Activated CD4-positive, alpha-beta T cell treated with anti-CD3 and anti-CD28 coated beads for 48 hours (primary cell): Measurements from ENCODE around the gene RIN3.
A peak's percentile ranks its signal among the peaks of the same experiment; 100 is the strongest.
"Not testable (repeated sequence)": the region's sequence is repeated elsewhere in the genome, so short reads cannot be mapped to it uniquely, and the experiment has no call there.

Experiments
- DNase-seq: peaks from one replicate; pipeline ENCODE4 v3.0.0-alpha.2; 2020

Gene RIN3

DNA sequence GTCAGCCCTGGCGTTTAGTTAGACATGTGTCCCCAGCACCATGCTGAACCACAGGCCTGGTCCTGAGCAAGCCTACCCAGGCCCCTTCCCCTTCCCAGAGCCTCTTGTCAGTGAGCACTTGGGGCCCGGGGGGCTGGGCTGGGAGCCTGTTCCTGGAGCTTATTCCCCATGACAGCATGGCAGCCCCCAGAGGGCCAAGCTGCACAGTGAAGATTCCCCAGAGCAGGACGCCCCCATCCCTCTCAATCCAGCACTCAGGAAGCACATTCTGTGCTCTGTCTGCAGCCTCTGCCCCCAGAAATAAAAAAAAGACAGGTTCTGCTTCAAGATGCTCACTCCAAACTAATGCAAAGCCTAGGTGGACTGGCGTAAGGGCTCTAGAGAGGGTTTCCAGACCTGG lies 117.5 kb downstream of the RIN3 start:
- DNase-seq, result no peak

GRCh38 chr14:92632546-92633273 lies 119.1 kb downstream of the RIN3 start:
- no peak for DNase-seq

GRCh38 chr14:92633274-92633616 lies 119.7 kb downstream of the RIN3 start:
- no peak for DNase-seq

DNA sequence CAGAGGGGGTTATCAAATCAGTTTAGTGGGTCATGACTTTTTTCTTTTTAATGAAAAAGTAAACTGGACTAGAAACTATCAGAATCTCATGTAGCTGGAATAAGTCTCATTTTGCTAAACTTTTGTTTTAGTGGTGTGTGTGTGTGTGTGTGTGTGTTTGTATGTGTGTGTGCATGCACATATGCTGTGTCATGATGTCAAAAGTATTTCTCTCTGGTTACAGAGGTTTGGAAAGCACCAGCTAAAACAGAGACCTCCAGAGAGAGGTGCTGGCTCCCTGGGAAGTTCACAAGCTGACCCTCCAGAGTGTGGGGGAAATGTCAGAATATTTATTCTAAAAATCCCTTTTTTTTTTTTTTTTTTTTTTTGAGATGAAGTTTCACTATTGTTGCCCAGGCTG lies 120.1 kb downstream of the RIN3 start:
- DNase-seq, result no peak

- DNase-seq, result no peak
These were observed 121.5 kb downstream of the RIN3 start for GRCh38 chr14:92635031-92635430.

DNA sequence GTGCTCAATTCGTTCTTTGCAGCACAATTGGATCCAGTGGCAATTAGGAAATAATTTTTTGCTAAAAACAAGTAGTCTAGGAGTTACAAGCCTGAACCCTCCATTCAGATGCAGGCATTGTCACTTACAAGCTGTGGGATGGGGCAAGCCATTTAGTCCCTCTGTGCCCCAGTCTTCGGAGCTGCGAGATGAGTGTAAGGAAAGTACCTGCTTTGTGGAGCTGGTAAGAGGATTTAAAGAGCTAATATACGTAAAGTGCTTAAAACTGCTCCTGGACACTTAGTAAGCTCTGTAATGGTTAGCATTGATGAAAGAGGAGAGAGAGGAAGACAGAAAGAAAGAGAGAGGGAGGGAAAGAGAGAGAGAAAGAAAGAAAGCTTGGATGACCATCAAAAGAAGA lies 122.3 kb downstream of the RIN3 start:
- DNase-seq, result no peak

DNA sequence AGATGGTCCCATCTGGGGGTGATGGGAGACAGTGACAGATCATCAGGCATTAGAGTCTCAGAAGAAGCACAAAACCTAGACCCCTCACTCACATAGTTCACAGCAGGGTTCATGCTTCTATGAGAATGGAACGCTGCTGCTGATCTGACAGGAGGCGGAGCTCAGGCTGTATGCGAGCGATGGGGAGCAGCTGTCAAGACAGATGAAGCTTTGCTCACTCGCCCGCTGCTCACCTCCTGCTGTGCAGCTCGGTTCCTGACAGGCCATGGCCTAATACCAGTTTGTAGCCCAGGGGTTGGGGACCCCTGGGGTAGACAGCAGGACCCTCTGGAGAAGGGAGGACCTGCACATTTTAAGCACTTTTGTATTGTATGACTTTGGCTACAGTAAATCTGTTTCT lies 123.6 kb downstream of the RIN3 start:
- DNase-seq, result no peak

DNA sequence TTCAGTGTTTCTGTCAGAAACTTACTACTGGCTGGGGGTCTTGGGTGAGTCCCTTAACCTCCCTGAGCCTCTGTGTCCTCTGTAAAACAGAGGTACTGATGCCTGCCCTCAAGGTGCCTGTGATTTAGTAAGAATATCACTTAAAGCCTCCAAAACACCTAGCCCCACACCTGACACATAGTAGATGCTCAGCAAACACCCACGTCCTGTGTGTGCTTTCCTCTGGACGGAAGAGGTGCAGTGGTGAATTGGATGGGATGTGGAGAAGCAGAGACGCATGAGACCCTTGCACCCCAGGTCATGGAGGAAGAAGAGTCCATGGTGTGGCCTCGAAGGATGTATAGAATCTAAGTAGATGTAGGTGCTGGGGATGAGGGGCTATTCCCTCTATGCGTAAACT lies 124.3 kb downstream of the RIN3 start:
- DNase-seq, result no peak

- no peak for DNase-seq
These were observed 124.7 kb downstream of the RIN3 start for GRCh38 chr14:92638266-92638665.

DNA sequence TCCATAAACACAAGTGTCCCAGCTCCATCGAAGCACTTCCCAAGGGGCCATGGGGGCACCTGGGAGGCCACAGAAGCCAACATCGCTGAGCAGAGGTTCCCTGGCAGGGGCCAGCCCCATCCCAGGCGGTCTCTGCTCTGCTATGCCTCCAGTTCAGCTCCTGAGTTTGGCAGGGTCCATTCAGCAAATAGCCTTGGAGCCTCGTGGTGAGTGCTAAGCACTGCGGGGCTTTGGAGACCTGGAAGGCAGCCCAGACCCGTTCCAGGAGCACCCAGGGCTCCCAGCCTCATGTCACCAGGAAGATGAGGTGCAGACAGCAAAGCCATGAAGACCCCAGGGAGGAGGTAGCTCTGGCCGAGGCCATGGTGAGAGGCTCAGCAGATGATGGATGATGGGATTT lies 125.3 kb downstream of the RIN3 start:
- no peak for DNase-seq

DNA sequence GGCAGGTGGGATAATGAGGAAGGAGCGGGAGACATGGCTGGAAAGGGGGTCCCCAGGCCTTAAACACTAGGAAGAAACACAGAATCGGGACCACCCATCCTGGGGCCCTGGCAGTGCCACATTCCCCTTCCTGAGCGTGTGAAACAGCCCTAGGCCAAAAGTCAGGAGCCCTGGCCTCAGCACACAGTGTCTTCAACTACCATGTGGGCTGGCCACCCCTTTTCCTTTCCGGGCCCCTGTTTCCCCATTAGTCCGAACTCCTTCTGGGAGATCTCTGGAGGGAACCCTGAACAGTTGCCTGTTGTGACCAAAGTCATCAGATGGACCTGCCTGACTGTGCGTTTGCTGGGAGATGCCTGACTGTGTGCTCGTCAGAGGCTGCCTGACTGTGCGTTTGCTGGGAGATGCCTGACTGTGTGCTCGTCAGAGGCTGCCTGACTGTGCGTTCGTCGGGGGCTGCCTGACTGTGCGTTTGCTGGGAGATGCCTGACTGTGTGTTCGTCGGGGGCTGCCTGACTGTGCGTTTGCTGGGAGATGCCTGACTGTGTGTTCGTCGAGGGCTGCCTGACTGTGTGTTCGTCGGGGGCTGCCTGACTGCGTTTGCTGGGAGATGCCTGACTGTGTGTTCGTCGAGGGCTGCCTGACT lies 126.0 kb downstream of the RIN3 start:
- DNase-seq, result not testable (repeated sequence)

DNA sequence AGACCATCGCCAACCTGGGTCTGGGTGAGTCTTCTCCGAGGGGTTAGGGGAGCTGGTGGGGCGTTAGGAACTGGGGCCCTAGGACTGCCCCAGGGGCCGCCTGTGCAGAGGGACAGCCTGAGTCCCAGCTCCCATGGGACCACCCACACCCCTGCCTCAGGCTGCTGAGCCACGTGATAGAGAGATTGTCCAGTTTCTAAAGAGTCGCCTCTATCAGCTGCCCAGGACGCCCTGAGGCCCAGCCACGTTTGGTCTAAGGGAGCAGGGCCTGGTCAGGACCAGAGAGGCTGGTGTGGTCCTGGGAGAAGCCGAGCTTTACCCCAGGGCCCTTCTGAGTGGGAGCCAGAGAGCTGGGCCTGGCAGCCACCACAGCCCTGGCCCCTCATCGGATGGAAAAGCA lies 127.7 kb downstream of the RIN3 start:
- DNase-seq, result no peak

DNA sequence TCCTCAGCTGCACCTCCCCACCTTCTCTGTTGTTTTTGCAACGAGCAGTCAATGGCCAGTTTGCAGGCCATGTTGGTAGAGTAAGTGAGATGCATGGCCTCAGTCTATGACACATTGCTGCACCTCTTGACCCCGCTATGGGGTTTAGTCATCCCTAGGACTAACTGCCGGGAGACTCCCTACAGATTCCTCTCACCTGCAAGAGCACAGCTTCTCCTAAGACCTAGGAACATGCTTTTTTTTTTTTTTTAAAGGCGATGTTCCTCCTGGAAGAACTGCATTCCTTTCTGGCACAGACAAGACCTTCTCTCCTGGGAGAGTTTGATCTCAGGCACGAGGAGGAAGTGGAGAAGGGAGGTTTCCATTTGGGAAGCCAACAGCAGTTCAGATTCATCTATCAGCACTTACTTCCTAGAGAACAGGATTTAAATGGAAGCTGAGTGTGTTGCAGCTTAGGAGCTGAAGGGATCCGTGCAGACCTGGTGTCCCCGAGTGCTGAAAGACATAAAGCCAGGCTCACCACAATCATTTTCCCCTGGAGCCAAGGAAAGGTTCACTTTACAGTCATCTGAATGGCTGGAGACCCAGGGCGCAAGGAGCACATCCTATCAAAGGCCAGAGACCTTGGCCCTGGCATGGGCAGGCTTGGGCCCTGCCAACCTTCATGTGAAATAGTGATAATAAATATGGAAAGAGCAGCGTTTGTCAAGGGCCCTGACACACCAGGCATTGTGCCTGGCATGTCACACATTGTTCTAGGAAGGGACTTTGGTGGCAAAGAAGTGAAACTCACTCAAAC lies 130.8 kb downstream of the RIN3 start:
- DNase-seq, result no peak

- no peak for DNase-seq
These were observed 131.5 kb downstream of the RIN3 start for GRCh38 chr14:92644970-92645515.

DNA sequence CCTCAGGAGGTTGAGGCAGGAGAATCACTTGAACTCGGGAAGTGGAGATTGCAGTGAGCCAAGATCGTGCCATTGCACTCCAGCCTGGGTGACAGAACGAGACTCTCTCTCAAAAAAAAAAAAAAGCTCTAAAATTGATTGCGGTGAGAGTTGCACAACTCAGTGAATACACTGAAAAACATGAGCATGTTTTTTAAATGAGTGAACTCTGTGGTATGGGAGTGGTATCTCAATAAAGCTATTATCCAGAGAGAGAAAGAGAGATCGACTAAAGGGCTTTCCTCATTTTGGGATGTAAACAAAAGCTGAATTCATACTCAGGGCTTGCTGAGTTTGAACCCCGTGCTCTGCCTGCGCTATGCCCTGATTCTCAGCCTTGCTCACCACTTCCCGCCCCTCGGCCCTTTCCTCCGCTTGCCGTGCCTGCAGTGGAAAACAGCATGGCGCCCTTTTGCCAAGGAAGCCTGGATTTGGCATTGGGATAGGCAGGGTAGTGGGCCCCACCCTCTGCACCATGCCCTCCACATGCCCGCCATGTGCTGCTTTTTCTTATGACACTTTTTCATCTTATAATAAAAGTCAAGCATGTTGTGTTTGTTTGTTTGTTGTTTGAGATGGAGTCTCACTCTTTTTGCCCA lies 132.4 kb downstream of the RIN3 start:
- no peak for DNase-seq

GRCh38 chr14:92646952-92647796 lies 133.6 kb downstream of the RIN3 start:
- DNase-seq, result no peak

GRCh38 chr14:92647797-92648279 lies 134.3 kb downstream of the RIN3 start:
- DNase-seq, result no peak

- DNase-seq, result no peak
These were observed 135.5 kb downstream of the RIN3 start for GRCh38 chr14:92649066-92649465.

DNA sequence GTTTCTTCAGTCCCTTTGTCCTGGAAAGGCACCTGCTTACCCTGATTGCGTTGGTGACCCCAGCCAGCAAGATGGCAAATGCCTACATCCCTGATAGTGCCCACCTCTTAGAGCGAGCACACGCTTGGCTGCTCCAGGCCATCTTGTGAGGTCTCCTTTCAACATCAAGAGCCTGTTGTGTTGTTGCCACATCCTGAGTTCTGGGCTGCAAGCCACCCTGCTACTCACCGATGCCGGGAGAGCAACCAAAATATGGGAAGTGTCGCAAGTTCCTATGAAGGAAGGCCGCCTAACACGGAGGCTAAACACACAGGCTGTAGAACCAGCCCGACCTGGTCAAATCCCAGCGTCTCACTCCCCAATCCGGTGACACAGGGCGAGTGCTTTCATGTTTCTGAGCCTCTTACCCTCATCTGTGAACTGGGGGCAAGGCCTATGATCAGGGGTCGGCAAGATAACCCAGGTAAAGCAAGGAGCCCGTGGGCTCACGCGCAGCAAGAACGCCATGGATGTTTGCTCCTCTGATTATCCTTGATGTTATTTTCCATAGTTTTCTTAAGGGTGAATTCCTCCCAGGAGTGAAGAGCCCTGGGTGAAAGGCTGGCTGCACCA lies 136.5 kb downstream of the RIN3 start:
- peak; percentile 10 for DNase-seq

- DNase-seq, result peak; percentile 36
These were observed 137.1 kb downstream of the RIN3 start for GRCh38 chr14:92650581-92651105.

GRCh38 chr14:92651106-92651757 lies 137.7 kb downstream of the RIN3 start:
- peak; percentile 87 for DNase-seq
